Measurements from ENCODE around the gene MERTK. TPM values are rescaled to one million over a fixed set of nuclear protein-coding genes. Genes with fewer than 3 reads are reported as not detected.
"Not testable (repeated sequence)": the region's sequence is repeated elsewhere in the genome, so short reads cannot be mapped to it uniquely, and the experiment has no call there.

MERTK gene
- total RNA-seq, 1 donor from 2014 or later: 20.4 TPM

DNA sequence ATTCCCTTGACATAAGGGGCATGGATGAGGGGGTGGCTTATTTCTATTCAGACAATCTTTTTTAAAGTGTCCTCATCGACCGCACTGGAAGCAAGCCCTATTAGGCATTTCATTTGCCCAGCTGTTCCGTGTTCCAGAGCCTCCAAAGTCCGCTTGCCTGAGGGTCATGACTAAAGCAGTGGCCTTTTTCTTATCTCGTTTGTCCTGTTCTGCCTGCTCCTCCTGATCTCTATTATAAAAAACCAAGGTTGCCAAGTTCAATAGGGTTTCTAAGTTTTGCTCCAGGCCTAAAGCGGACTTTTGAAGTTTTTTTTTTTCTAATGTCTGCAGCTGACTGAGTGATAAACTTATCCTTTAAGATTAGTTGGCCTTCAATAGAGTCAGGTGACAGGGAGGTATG, 143.1 kb downstream of the MERTK start:
- DNase-seq (ENCODE audit: low spot score): peak; percentile 64

DNA sequence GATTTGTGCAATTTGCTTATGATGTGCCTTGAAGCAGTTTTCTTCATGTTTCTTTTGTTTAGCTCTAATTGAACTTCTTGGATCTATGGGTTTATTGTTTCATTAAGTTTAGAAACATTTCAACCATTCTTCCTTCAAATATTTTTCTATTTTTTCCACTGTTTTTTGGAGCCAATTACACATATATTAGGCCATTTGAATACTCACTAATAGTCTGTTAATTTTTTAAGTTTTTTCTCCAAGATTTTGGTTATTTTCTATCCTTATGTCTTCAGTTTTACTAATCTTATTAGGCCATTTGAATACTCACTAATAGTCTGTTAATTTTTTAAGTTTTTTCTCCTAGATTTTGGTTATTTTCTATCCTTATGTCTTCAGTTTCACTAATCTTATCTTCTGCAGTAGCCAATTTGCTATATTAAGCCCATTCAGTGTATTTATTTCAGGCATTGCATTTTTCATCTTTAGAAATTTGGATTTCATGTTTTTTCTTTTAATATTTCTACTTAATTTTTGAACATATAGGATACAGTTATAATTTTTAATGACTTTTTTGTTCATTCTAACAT, 147.1 kb downstream of the MERTK start:
- DNase-seq (ENCODE audit: low spot score): no peak

DNA sequence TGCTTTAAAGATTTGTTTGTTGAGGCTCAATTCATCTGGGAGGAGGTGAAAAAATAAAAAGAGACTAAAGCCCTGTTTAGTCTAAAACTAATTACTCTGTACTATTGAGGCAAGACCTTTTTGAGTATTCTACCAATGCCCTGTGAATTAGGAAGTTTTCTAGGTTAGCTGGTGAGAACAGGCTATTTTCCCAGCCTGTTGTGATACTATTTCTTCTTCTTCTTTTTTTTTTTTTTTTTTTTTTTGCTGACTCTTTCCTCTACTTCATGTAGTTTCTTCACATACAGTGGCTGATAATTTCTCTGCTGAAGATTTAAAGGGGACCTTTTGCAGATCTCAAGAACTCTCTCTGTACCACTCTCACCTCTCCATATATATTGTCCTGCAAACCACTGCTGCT, 147.8 kb downstream of the MERTK start:
- no peak for DNase-seq (ENCODE audit: low spot score)

DNA sequence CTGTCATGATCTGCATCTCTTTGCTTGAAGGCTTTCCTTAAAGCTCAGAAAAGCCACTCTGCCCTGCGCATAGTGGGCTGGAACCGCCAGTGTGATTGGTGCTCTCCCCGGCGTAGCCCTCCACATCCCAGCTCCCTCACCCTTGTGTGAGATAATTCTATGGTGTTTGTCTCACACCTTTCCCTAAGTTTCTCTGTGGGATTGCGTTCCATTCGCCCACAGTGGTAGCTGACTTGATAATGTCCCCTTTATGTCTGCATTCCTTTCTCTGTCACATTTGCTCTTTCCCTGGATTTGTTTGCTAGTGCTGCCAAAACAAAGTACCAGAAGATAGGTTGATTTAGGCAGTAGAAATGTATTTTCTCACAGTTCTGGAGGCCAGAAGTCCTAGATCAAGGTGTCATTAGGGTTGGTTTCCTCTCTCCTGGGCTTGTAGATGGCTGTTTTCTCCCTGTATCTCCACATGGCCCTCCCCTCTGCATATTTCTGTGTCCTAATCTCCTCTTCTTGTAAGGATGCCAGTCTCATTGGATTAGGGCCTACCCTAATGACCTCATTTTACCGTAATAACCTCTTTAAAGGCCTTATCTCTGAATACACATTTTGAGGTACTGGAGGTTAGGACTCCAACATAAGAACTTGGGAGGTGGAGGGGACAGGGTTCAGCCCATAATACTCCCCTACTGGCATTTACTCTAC, 149.3 kb downstream of the MERTK start:
- no peak for DNase-seq (ENCODE audit: low spot score)

DNA sequence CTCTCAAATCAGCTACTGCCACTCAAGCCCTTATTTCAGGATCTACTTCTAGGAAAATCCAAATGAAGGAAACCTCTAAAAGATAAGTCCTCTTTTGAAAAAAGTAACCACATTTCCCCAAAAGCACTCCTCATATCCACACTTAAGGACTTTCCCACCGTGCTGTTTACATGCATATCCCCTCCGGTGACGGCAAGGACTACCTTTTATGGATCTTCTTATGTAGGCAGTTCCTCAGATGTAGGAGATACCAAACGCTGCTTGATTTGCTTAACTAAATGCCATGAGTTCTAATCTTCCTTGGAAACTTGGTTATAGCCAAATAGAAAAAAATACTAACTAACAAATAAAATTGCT, 149.8 kb downstream of the MERTK start:
- no peak for DNase-seq (ENCODE audit: low spot score)

DNA sequence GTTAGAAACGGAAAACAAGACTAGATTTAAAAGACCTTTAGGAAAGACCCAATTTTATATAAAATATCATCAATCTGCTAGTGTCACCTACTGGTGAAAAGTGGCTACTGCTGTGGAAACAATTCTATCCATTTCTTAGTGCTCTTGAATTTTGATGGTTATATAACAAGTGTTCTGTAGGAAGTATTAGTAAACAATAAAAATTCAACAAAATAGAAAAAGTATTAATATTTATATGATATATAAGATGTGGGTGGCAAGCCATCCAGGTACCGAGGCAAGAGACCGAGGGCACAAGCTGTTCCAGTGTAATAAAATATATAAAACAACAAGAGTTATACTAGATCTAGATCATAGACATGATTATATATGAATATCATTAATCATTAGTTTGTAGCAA, 150.5 kb downstream of the MERTK start:
- peak; percentile 61 for DNase-seq (ENCODE audit: low spot score)

DNA sequence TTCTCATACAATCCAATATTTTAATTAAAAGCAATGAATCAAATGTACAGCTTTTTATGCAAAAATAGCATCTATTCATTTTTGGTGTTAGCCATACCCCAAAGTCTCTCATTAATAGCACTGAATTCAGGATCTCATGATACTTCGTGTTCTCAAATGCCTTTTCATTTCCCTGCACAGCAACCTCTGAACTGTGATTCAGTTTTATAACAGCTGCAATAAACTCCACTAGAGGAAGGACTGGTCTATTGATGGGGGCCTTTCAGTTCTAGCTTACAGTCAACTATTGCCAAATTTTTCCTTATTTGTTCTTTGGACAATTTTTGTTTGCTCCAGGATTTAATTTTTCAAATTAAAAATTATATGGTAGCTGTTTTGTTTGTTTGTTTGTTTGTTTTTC, 151.9 kb downstream of the MERTK start:
- DNase-seq (ENCODE audit: low spot score): no peak

DNA sequence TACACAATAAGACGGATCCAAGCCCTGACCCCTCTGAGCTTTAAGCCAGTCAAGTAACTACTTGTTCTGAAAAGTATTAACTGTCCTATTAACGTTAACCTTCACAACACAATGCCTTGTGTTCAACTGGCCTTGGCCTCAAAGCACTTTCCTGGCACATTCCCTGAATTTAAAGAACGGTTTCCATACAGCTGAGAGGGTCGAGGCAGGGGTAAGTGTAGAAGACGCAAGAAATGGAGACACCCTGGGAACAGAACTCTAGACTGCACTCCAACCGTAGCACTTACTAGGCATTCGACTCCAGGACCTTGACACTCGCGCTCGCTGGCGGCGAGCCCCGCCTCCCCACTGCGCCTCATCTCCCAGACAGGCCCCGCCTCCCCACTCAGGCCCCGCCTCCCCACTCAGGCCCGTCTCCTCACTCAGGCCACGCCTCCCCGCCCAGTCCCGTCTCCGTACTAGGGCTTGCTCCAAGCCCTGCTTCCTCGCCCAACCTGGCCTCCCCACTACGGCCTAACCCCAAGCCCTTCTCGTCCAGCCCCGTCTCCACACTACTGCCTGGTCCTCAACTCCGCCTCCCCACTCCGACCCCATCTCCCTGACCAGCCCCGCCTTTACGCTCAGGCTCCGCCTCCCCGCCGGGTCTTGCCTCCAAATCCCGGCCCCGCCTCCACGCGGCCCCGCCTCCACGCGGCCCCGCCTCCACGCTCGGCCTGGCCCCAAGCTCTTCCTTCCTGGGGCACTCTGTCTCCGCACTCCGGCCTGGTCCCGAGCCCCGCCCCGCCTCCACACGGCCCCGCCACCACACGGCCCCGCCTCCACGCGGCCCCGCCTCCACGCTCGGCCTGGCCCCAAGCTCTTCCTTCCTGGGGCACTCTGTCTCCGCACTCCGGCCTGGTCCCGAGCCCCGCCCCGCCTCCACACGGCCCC, 155.8 kb downstream of the MERTK start:
- peak; percentile 98 for DNase-seq (ENCODE audit: low spot score)

DNA sequence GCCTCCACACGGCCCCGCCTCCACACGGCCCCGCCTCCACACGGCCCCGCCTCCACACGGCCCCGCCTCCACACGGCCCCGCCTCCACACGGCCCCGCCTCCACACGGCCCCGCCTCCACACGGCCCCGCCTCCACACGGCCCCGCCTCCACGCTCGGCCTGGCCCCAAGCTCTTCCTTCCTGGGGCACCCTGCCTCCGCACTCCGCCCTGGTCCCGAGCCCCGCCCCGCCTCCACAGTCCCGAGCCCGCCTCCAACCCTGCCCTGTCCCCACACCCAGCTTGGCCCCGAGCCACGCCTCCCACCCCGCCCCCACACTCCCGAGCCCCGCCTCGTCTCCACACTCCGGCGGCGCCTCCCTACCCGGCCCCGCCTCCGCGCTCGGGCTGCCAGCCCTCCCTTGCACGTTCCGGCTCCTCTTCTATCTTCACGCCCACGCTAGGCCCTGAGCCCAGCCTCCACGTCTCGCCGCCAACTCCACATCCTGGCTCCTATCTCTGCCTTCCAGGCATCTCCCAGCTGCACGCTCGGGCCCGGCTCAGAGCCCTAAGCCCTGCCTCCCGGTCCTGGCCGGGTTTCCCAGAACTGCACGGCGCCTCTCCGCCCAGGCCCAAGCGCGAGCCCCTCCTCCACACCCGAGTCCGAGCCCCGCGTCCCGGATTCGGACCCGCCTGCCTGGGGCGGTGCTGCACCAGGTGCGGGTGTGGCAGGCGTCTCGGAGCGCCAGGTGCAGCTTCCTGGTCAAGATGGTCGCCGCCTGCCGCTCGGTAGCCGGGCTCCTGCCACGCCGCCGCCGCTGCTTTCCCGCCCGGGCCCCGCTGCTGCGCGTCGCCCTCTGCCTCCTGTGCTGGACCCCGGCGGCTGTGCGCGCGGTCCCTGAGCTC, 156.7 kb downstream of the MERTK start, which contains the start of gene TMEM87B:
Gene TMEM87B, plus strand, starts transcription at position 423 of the 883 bp plus-strand sequence. Its CDS starts 323 bp downstream, at position 746.
- DNase-seq (ENCODE audit: low spot score): peak; percentile 98

DNA sequence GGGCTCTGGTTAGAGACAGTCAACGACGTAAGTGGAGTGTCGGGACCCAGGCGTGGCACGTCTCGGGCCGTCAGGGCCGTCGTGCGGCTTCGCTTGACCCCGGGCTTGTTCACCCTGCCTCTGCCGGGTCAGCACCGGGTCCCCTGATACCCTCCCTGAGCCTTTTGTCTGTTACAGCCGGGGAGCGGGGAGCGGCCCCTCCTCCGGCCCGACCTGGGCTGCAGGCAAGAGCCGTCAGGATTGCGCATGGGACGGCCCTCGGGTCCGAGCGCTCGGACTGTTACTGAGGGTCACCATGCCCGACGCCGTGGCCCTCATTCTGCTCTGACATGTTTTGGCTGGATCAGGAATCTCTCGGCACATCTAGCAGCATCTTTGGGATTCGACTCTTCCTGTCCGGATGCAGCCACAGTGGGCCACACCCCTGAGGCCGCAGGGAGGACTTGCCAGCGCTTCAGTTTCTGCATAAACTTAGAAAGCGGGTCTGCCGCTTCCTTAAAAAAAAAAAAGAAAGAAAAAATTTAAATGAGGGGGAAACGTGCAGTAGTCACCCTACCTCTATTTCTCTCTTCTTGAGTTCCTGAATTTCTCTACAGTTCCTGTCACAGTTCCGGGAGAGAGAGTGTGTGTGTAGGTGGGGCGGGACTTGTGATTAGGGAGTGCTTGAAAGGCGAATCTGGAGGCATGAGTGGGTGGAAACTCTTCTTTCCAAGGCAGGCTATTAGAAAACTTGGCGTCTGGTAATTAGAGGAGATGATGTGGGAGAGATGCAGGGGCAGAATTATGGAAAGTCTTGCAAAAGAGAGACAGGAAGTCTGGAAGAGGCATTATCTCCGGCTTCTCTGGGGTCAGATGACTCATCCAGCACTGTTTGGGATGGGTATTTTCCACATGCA, 157.6 kb downstream of the MERTK start:
- peak; percentile 65 for DNase-seq (ENCODE audit: low spot score)

DNA sequence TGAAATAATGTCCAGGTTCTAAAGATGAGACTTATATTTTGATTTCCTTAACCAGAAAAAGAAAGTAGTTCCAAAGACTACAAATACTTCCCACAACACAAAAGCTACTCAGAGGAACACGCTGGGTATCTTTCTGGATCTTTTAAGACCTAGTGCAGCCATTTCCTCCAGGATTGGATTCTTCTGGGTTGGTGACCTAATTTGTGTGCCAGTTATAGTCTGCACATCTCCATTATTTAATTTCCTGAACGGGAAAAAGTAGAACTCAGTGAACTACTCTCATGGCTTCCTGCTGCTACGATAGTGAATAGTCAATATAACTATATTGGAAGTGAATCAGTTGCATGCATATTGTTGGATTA, 158.2 kb downstream of the MERTK start:
- no peak for DNase-seq (ENCODE audit: low spot score)

DNA sequence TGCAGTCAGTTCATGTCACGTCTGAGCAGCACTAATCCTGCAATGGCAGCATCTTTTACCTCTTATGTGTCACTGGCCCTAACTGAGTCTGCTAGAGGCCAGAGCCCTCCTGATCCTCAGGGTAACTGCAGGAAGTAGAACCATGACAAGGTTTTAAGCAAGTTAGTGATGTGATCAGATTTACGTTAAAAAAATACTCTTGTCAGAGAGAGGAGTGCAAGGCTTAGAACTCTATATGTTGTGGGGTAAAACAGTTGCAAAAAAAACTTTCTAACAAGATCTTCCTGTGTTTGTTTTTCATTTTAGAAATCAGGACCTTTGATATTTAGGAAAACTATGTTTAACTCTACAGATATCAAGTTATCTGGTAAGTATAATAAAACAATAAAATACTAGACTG, 161.3 kb downstream of the MERTK start:
- DNase-seq (ENCODE audit: low spot score): no peak

DNA sequence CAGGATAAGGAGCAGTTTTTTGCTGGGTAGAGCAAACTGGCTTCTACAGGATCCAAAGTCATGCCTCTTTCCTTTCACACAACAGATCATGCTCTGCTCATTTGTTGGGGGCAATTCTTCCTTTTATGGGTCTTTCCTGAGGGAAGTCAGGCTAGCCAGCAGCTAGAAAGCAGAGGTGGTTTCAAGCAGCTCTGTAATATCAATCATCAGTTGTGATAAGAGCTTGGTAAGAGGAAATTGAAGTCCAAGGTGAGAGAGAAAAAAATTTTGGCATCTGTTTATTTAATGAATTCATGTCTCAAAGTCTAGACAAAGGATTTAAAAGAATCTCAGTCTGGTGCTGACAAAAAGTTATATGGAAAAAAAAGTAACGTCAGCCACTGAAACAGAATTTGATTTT, 162.9 kb downstream of the MERTK start:
- DNase-seq (ENCODE audit: low spot score): no peak

DNA sequence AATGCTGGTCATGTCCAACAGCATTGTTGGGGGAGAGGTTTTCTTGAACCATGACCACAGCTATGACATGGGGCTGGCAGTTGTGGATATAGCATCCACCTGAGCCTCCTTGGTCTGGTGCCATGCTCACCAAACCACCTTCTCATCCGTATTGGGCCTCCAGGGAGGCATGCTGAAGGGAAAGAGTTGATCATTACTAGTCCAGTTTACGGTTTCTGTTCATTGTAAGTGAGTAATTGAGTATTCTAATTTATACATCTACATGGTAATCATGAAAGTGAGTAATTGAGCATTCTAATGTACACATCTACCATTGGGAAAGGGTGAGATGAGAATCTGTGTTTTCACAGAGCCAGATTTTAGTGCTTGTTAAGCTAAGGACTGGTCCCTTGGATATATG, 163.4 kb downstream of the MERTK start:
- DNase-seq (ENCODE audit: low spot score): no peak

DNA sequence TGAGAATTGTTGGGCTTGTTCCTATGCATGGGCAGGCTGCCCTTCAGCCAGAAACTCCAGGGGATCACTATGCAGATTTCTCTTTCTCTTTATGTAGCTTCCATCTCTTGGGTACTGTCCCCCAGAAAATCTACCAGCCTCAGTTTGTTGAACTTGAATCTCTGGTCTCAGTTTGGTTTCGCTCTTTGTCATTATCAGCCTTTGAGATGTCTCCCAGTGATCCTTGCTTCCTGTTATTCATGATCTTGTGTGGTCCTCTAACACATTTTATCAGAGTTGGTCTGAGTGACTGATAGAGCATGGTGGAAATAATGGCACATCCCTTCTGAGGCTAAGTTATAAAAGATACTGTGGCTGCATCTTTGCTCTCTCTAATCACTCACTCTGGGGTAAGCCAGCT, 164.5 kb downstream of the MERTK start:
- DNase-seq (ENCODE audit: low spot score): no peak

DNA sequence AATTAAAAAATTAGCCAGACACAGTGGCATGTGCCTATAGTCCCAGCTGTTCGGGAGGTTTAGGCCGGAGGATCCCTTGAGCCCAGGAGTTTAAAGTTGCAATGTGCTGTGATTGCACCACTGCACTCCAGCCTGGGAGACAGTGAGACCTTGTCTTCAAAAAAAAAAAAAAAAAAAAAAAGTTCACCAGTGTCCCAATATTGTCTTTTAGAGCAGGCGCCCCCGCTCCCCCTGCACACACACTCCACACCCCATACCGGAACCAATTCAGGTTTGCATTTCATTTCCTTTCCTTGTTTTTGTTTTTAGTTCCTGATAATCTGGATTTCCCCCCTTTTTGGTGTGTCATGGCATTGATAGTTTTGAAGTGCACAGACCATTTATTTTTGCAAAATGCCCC, 167.1 kb downstream of the MERTK start:
- DNase-seq (ENCODE audit: low spot score): no peak

DNA sequence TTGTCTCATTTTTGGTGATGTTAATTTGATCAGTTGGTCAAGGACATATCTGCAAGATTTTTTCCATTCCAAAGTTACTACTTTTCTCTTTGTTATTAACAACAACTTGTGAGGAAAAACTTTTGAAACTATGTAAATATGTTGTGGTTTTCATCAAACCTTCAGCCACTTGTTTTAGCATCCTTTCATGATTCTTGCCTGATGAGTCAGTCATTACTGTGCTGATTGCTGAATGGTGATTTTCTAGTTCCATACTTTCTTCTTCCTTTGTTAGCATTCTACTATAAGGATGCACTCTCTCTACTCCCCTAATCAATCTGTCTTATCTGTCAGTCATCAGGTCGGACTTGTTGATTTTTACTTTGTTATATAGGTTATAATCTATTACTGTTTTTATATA, 167.6 kb downstream of the MERTK start:
- no peak for DNase-seq (ENCODE audit: low spot score)

DNA sequence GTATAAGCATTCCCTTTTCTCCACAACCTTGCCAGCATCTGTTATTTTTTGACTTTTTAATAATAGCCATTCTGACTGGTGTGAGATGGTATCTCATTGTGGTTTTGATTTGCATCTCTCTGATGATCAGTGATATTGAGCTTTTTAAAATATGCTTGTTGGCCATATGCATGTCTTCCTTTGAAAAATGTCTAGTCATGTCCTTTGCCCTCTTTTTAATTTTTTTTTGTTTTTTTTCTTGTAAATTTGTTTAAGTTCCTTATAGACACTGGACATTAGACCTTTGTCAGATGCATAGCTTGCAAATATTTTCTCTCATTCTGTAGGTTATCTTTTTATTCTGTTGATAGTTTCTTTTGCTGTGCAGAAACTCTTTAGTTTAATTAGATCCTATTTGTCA, 171.4 kb downstream of the MERTK start:
- DNase-seq (ENCODE audit: low spot score): not testable (repeated sequence)

DNA sequence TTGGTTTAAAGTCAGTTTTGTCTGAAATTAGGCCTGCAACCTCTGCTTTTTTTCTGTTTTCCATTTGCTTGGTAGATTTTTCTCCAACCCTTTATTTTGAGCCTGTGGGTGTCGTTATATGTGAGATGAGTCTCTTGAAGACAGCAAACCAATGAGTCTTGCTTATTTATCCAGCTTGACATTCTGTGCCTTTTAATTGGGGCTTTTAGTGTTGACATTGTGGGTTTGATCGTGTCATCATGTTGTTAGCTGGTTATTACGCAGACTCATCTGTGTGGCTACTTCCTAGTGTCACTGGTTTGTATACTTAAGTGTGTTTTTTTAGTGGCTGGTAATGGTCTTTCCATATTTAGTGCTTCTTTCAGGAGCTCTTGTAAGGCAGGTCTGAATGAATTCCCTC, 175.5 kb downstream of the MERTK start:
- no peak for DNase-seq (ENCODE audit: low spot score)

DNA sequence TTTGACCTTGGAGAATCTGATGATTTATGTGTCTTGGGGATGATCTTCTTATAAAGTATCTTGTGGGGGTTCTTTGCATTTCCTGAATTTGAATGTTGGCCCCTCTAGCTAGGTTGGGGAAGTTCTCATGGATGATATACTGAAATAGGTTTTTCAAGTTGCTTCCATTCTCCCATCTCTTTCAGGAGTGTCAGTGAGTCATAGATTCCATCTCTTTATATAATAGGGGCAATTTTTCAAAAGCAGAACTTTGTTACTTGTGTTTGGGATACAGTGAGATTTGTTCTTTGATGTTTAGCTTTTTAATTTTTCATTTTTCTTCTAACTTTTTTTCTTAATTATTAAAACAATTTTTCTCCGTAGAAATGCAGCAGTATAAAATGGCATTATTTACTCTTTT, 176.1 kb downstream of the MERTK start:
- DNase-seq (ENCODE audit: low spot score): no peak
